ENCODE data around the gene RNF31. TPM values are rescaled to one million over a fixed set of nuclear protein-coding genes. Genes with fewer than 3 reads are reported as not detected.

RNF31 gene
- total RNA-seq, 1 experiment from 2014 or later: 77.6 TPM

DNA sequence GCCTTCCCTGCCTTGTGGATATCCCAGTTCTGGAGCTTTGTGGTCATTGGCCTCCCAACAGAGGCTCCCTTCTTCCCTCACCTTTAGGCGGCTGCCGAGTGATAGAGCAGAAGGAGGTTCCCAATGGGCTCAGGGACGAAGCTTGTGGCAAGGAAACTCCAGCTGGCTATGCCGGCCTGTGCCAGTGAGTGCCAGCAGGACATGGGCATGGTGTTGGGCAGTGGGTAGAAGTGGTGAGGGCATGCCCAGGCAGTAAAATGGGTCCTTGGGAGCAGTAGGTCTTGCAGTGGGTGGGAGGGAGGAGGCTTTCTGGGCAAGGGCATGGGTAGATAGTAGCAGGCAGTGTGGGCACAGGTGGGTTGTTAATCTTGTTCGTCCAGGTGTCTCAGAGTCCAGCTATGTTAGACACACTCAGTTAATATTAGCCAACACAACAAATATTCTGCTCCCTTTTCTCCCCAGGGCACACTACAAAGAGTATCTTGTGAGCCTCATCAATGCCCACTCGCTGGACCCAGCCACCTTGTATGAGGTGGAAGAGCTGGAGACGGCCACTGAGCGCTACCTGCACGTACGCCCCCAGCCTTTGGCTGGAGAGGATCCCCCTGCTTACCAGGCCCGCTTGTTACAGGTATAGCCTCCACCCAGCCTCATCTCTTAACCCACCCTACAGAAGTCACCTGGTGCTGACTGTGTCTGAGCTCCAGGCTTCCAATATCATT is 12.6 kb downstream of the RNF31 start:
- Mint-ChIP-seq H3K27ac (ENCODE audit: unreplicated experiment) (no peak overlapping the region), H3K27me3 (ENCODE audit: insufficient read depth, unreplicated experiment) (no peaks in the 10 kb centered on the region), H3K4me1 (ENCODE audit: low read depth, unreplicated experiment) (peaks cover 6% of the 10 kb centered on the region), H3K4me3 (ENCODE audit: unreplicated experiment) (no peak overlapping the region), H3K36me3 (ENCODE audit: insufficient read depth, unreplicated experiment) (peaks cover 50% of the 10 kb centered on the region), H3K9me3 (ENCODE audit: unreplicated experiment) (no peaks in the 10 kb centered on the region)
- Histone ChIP-seq H3K36me3 (ENCODE audit: control insufficient read depth, insufficient read depth, low read length) (peaks cover 2% of the 10 kb centered on the region), H3K4me3 (ENCODE audit: low read depth, low read length) (no peak overlapping the region), H3K9me3 (no peaks in the 10 kb centered on the region), H3K4me1 (peaks cover 12% of the 10 kb centered on the region), H3K27me3 (replicated peaks; ENCODE audit: control insufficient read depth, insufficient read depth, low read length) (no peaks in the 10 kb centered on the region)
- POLR2A ChIA-PET: interaction anchor here (1.8 to 2.5 kb wide), 2 partner anchors 13 to 24 kb away, joined by 7 to 15 read pairs; partner anchors contain the start of genes PSME1, PSME2 and RNF31
- intact Hi-C loops (cut with micrococcal nuclease; ENCODE audit: unreplicated experiment): no loop called here
- no TSS peak for BruUV-seq (replicated peaks)
- TF ChIP-seq, protein P1, sequence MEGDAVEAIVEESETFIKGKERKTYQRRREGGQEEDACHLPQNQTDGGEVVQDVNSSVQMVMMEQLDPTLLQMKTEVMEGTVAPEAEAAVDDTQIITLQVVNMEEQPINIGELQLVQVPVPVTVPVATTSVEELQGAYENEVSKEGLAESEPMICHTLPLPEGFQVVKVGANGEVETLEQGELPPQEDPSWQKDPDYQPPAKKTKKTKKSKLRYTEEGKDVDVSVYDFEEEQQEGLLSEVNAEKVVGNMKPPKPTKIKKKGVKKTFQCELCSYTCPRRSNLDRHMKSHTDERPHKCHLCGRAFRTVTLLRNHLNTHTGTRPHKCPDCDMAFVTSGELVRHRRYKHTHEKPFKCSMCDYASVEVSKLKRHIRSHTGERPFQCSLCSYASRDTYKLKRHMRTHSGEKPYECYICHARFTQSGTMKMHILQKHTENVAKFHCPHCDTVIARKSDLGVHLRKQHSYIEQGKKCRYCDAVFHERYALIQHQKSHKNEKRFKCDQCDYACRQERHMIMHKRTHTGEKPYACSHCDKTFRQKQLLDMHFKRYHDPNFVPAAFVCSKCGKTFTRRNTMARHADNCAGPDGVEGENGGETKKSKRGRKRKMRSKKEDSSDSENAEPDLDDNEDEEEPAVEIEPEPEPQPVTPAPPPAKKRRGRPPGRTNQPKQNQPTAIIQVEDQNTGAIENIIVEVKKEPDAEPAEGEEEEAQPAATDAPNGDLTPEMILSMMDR (IDR thresholded peaks at IDR 0.05; ENCODE audit: insufficient read depth in 1 of 2, low read depth in 1 of 2, low read length in 1 of 2, severe bottlenecking in 1 of 2, unreplicated experiment in 1 of 2): no peak
- DNase-seq: no peak
- CTCF ChIA-PET: interaction anchor here (0.7 to 2.3 kb wide), 7 partner anchors 13 to 148 kb away, joined by 3 to 47 read pairs (median 8); partner anchors contain the start of genes CIDEB, PSME1, PSME2 and RNF31

DNA sequence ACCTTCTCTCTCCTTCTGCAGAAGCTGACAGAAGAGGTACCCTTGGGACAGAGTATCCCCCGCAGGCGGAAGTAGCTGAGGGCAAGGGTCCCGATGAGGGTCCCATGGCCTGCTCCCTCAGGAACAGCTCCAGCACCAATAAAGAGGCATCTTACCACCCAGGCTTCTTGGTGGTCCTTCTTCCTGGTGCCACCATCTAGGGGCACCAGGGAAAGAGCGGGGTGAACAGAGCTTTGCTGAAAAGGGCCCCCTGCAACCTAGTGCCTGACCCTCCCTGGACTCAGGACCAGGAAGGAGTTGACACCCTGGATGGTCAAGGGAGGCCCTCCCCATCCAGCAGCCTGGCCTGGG is 13.2 kb downstream of the RNF31 start:
- H3K27me3 ChIP-seq (replicated peaks; ENCODE audit: control insufficient read depth, insufficient read depth, low read length): no peaks in the 10 kb centered on the region
- no peak for DNase-seq
- H3K4me3 Mint-ChIP-seq (ENCODE audit: unreplicated experiment): no peak overlapping the region

More for the DNA sequence above, 13.2 kb downstream of the RNF31 start:
- TF ChIP-seq, protein P1 (IDR thresholded peaks at IDR 0.05; ENCODE audit: insufficient read depth in 1 of 2, low read depth in 1 of 2, low read length in 1 of 2, severe bottlenecking in 1 of 2, unreplicated experiment in 1 of 2): no peak
- CTCF ChIA-PET: interaction anchor here (1.0 to 2.3 kb wide), 10 partner anchors 13 to 572 kb away, joined by 3 to 47 read pairs (median 9); partner anchors contain the start of genes CIDEB, DCAF11, EMC9 and NRL
- BruUV-seq (replicated peaks): no TSS peak
- POLR2A ChIA-PET: interaction anchor here (1.0 to 2.5 kb wide), 5 partner anchors 14 to 67 kb away, joined by 5 to 16 read pairs (median 8); partner anchors contain the start of genes DCAF11, EMC9, NRL and PCK2
- Mint-ChIP-seq H3K27me3 (ENCODE audit: insufficient read depth, unreplicated experiment) (no peaks in the 10 kb centered on the region), H3K27ac (ENCODE audit: unreplicated experiment) (peak overlapping the region; percentile 82), H3K4me1 (ENCODE audit: low read depth, unreplicated experiment) (peaks cover 6% of the 10 kb centered on the region), H3K9me3 (ENCODE audit: unreplicated experiment) (no peaks in the 10 kb centered on the region), H3K36me3 (ENCODE audit: insufficient read depth, unreplicated experiment) (peaks cover 51% of the 10 kb centered on the region)
- H3K36me3 ChIP-seq (ENCODE audit: control insufficient read depth, insufficient read depth, low read length): peaks cover 2% of the 10 kb centered on the region
- peaks cover 12% of the 10 kb centered on the region for H3K4me1 ChIP-seq
- no peaks in the 10 kb centered on the region for H3K9me3 ChIP-seq
- no peak overlapping the region for H3K4me3 ChIP-seq (ENCODE audit: low read depth, low read length)
- intact Hi-C loops (cut with micrococcal nuclease; ENCODE audit: unreplicated experiment): no loop called here

Measured in Caco-2 (cell line).